PC-3 (cell line): ENCODE results near the gene SIGLEC15. TPM values are rescaled to one million over a fixed set of nuclear protein-coding genes. Genes with fewer than 3 reads are reported as not detected.

Source experiments
- ATAC-seq: fragments of 200-7000 bp; cut with Tn5 transposase; 2 replicates; pipeline ENCODE4 v1.9.1; 2020; ENCODE audit warnings: mild to moderate bottlenecking, moderate library complexity
- BruUV-seq: library from RNA; stranded (reverse); fragments of 400-500 nt; replicated peaks from 2 replicates; lab custom pipeline; 2021; lab: Mats Ljungman, UMichigan
- CTCF ChIA-PET: fragments of 300-600 bp; sonication (Branson Sonifier 250); formaldehyde crosslinking; loops from one replicate; lab custom pipeline; 2022; ENCODE audit warnings: antibody characterized with exemption; lab: Charles Lee
- POLR2A ChIA-PET: fragments of 300-600 bp; sonication (Branson Sonifier 250); formaldehyde crosslinking; loops from one replicate; lab custom pipeline; 2022; ENCODE audit warnings: antibody characterized with exemption; ENCODE audit not compliant: unreplicated experiment; lab: Charles Lee
- DNase-seq: peaks from one replicate; pipeline ENCODE4 v3.0.0-alpha.2; 2015
- H2AFZ ChIP-seq: fragments of 300-600 bp; sonication (generic); 2 replicates; pipeline ENCODE4 v1.6.0; 2016; ENCODE audit warnings: antibody characterized with exemption, low read length
- H3F3A ChIP-seq: fragments of 300-600 bp; sonication (generic); one replicate; pipeline ENCODE4 v1.6.0; 2017; ENCODE audit warnings: antibody characterized with exemption, low read length, control low read depth, mild to moderate bottlenecking; ENCODE audit not compliant: unreplicated experiment
- H3K27ac ChIP-seq: fragments of 300-600 bp; sonication (generic); 2 replicates; pipeline ENCODE4 v1.5.1; 2016; ENCODE audit warnings: mild to moderate bottlenecking, low read length
- H3K27me3 ChIP-seq: fragments of 300-600 bp; sonication (generic); 2 replicates; pipeline ENCODE4 v1.6.1; 2016; ENCODE audit warnings: low read length, mixed read lengths
- H3K36me3 ChIP-seq: fragments of 300-600 bp; sonication (generic); 2 replicates; pipeline ENCODE4 v1.6.1; 2016; ENCODE audit warnings: low read depth, mixed run types, low read length, mixed read lengths
- H3K4me1 ChIP-seq: fragments of 300-600 bp; sonication (generic); 2 replicates; pipeline ENCODE4 v1.5.1; 2016; ENCODE audit warnings: low read length; ENCODE audit not compliant: insufficient read depth
- H3K4me2 ChIP-seq: fragments of 300-600 bp; sonication (generic); 2 replicates; pipeline ENCODE4 v1.6.0; 2016; ENCODE audit warnings: low read length
- H3K4me3 ChIP-seq: fragments of 300-600 bp; sonication (generic); 2 replicates; pipeline ENCODE4 v1.5.1; 2016; ENCODE audit warnings: mild to moderate bottlenecking, low read length, mixed read lengths
- H3K79me2 ChIP-seq: fragments of 300-600 bp; sonication (generic); 2 replicates; pipeline ENCODE4 v1.6.1; 2017; ENCODE audit warnings: low read length, mixed read lengths
- H3K9ac ChIP-seq: fragments of 300-600 bp; sonication (generic); 2 replicates; pipeline ENCODE4 v1.6.0; 2016; ENCODE audit warnings: mild to moderate bottlenecking, low read length
- H3K9me2 ChIP-seq: fragments of 300-600 bp; sonication (generic); replicated peaks from 2 replicates; pipeline ENCODE4 v1.6.1; 2016; ENCODE audit warnings: mixed run types, low read length, mixed read lengths
- H3K9me3 ChIP-seq: fragments of 300-600 bp; sonication (generic); 2 replicates; pipeline ENCODE4 v1.6.1; 2016; ENCODE audit warnings: low read length, mixed read lengths
- H4K20me1 ChIP-seq: fragments of 300-600 bp; sonication (generic); 2 replicates; pipeline ENCODE4 v1.6.1; 2016; ENCODE audit warnings: low read length, mixed read lengths
- EZH2 ChIP-seq: fragments of 300-600 bp; sonication (generic); IDR thresholded peaks from one replicate; pipeline ENCODE4 v1.6.1; 2017; ENCODE audit warnings: antibody characterized with exemption, mild to moderate bottlenecking, low read length; ENCODE audit not compliant: unreplicated experiment
- EZH2phosphoT487 ChIP-seq: fragments of 300-600 bp; sonication (generic); IDR thresholded peaks from 2 replicates; pipeline ENCODE4 v1.6.1; 2018; ENCODE audit warnings: mild to moderate bottlenecking, antibody characterized with exemption, low read length, borderline replicate concordance
- intact Hi-C: fragments of 100-400 bp; cut with micrococcal nuclease; formaldehyde crosslinking; loops from 2 replicates; pipeline ENCODE4 v1.9.0; 2023
- total RNA-seq: library from RNA; depleted of rRNA; stranded (reverse); fragments of >200 nt; gene quantifications from 2 replicates; pipeline ENCODE4 v1.2.3, GENCODE V29; 2014
- TF ChIP-seq, protein P1 (sequence below): fragments of 300-600 bp; sonication (generic); conservative IDR thresholded peaks from 2 replicates; pipeline ENCODE4 v1.5.1; 2017; ENCODE audit warnings: antibody characterized with exemption, low read depth, mild to moderate bottlenecking, low read length

Gene SIGLEC15
- total RNA-seq, 1 experiment from 2014 or later: 2.0 TPM

DNA sequence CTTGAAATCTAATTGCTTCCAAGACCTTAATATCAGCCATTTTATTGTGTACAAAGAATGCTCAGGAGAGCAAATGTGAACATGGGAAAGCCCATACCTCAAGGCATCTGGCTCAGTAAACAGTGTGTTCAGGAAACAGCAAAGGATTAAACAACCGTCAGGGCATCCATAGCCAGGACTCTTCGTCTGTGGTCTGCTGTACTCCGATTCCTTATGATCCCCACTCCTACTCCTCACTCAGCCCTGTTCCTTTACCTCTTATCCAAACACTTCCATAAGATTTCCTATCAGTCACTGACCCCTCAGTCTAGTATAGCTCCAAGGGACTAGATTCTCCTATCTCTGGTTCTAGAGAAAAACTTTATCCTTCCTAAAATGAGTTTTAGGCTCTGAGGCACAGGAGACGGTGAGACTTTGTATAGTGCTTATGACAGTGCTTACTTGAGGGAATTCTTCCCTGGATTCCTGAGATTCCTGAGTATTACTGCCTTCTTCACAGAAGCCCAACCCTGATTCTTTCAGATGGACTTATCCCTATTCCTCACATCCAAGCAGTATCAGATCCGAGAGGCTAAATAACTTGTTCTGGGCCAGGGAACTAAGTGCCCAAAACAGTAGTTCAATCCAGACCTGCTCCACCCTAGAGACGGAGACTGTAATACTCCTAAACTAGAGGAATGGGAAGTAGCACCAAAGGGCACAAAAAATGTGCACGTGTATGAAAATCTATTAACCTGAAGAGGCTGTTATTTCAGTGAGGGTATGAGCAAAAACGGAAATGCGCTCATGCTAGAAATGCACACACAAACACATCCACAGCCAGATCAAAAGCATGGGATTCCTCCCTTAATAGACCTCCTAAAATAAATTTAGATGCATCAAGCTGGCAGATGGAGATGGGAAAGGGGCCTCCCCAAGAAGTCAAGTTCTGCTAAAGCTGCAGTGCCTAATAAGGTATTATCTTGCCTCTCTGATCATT is 42.1 kb upstream of the SIGLEC15 start:
- intact Hi-C loops: no loop called here
- POLR2A ChIA-PET: no interaction called here
- Histone ChIP-seq H3K27ac (no peak overlapping the region), H3K9me2 (no peaks in the 10 kb centered on the region), H3K9me3 (no peaks in the 10 kb centered on the region), H3K4me1 (no peaks in the 10 kb centered on the region; the same call in 1 of the 2 replicates), H3K4me3 (no peak overlapping the region), H3F3A (no peaks in the 10 kb centered on the region), H3K4me2 (no peak overlapping the region), H2AFZ (no peak overlapping the region), H3K79me2 (no peaks in the 10 kb centered on the region), H4K20me1 (no peaks in the 10 kb centered on the region), H3K36me3 (no peaks in the 10 kb centered on the region), H3K27me3 (no peaks in the 10 kb centered on the region), H3K9ac (no peak overlapping the region)
- TF ChIP-seq, protein P1, sequence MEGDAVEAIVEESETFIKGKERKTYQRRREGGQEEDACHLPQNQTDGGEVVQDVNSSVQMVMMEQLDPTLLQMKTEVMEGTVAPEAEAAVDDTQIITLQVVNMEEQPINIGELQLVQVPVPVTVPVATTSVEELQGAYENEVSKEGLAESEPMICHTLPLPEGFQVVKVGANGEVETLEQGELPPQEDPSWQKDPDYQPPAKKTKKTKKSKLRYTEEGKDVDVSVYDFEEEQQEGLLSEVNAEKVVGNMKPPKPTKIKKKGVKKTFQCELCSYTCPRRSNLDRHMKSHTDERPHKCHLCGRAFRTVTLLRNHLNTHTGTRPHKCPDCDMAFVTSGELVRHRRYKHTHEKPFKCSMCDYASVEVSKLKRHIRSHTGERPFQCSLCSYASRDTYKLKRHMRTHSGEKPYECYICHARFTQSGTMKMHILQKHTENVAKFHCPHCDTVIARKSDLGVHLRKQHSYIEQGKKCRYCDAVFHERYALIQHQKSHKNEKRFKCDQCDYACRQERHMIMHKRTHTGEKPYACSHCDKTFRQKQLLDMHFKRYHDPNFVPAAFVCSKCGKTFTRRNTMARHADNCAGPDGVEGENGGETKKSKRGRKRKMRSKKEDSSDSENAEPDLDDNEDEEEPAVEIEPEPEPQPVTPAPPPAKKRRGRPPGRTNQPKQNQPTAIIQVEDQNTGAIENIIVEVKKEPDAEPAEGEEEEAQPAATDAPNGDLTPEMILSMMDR: no peak
- no peak for TF ChIP-seq EZH2phosphoT487
- ATAC-seq: peak; percentile 56
- BruUV-seq: no TSS peak
- CTCF ChIA-PET: no interaction called here
- DNase-seq: no peak

DNA sequence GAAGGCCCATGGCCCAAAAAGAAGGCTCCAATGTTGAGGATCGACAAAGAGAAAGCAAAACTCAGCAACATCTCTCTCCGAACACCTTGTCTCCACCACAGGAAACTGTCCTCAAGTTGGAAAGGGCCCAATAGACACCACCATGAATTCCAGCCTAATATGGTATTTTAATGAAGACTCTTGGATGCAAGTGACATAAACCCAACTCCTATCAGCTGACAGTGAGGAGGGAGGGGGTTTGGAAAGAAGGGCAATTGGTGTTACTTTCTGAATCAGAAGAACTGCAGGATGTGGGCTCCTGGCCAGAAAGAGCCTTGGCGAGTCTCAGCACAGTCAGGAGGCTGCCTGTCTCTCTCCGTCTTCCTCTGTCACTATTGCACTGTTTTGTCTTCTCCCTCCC is 40.3 kb upstream of the SIGLEC15 start:
- no peak overlapping the region for H3K27ac ChIP-seq
- no peaks in the 10 kb centered on the region for H3K27me3 ChIP-seq
- no peaks in the 10 kb centered on the region for H4K20me1 ChIP-seq
- no peak overlapping the region for H3K4me2 ChIP-seq
- DNase-seq (no peak), ATAC-seq (no peak)
- H3K4me1 ChIP-seq: no peaks in the 10 kb centered on the region; the same call in 1 of the 2 replicates
- no TSS peak for BruUV-seq
- no peak overlapping the region for H2AFZ ChIP-seq
- H3K4me3 ChIP-seq: no peak overlapping the region
- no peaks in the 10 kb centered on the region for H3K9me3 ChIP-seq
- CTCF ChIA-PET: no interaction called here
- no peaks in the 10 kb centered on the region for H3K79me2 ChIP-seq
- TF ChIP-seq EZH2phosphoT487: no peak
- TF ChIP-seq, protein P1: no peak
- TF ChIP-seq EZH2: no peak
- no peaks in the 10 kb centered on the region for H3K9me2 ChIP-seq
- no peak overlapping the region for H3K9ac ChIP-seq
- no peaks in the 10 kb centered on the region for H3K36me3 ChIP-seq
- POLR2A ChIA-PET: no interaction called here
- intact Hi-C loops: no loop called here
- no peaks in the 10 kb centered on the region for H3F3A ChIP-seq

DNA sequence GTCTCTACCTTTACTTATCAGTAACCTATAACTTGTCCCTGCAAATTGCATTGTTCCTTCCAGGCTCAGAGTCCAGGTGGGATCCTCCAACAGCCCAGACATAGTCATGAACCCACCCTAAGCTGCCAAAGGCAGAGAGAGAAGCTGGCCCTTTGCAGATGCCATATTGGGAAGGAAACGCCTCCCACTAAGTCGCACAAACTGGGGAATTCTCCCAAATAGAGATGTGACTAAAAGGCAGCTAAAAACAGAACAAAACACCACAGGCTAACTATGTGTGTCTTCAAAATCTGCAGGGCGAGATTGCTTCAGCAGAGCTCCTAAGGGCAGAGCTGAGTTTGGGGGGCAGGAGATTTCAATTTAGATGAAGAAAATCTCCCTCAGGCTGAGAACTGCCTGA is 38.5 kb upstream of the SIGLEC15 start:
- no peaks in the 10 kb centered on the region for H3K79me2 ChIP-seq
- H3K9me3 ChIP-seq: no peaks in the 10 kb centered on the region
- no peaks in the 10 kb centered on the region for H3K9me2 ChIP-seq
- TF ChIP-seq, protein P1: no peak
- TF ChIP-seq EZH2 (no peak), EZH2phosphoT487 (no peak)
- no peak overlapping the region for H3K27ac ChIP-seq
- no TSS peak for BruUV-seq
- H3K9ac ChIP-seq: no peak overlapping the region
- POLR2A ChIA-PET: no interaction called here
- DNase-seq (no peak), ATAC-seq (no peak)
- no peak overlapping the region for H3K4me3 ChIP-seq
- no peak overlapping the region for H3K4me2 ChIP-seq
- H3F3A ChIP-seq: no peaks in the 10 kb centered on the region
- no peak overlapping the region for H2AFZ ChIP-seq
- H3K4me1 ChIP-seq: no peaks in the 10 kb centered on the region; the same call in 1 of the 2 replicates
- CTCF ChIA-PET: no interaction called here
- no peaks in the 10 kb centered on the region for H4K20me1 ChIP-seq
- H3K36me3 ChIP-seq: no peaks in the 10 kb centered on the region
- intact Hi-C loops: no loop called here
- H3K27me3 ChIP-seq: no peaks in the 10 kb centered on the region
